NCI-H146 (cell line): ENCODE results near the gene TMPRSS6.
"Not testable (repeated sequence)": the region's sequence is repeated elsewhere in the genome, so short reads cannot be mapped to it uniquely, and the experiment has no call there.

ENCODE experiments used
- DNase-seq: peaks from one replicate; lab custom pipeline; 2025; lab: John Stamatoyannopoulos, UW

Gene TMPRSS6

DNA sequence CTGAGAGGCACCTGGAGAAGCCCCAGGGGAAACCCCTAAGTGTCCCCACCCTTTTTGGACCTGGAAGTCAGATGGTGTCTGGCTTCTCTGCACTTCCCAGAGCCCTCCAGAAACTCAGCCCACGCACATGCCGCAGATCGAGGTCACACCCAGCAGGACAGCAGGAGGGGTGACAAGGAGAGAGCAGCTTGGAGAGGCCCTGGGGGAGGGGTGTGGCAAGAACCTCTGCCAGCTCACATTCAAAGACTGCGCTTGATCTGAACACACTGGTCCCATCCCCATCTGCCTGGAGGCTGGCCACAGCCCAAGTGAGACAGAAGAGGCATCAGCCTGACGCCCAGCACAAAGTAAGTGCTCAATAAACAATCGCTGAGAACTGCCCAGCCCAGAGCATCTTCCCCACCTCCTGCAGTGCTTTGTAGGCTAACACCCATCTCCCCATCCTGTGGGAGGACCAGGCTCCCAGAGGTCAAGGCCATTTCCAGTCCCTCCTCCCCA is 21.4 kb downstream of the TMPRSS6 start:
- no peak for DNase-seq

DNA sequence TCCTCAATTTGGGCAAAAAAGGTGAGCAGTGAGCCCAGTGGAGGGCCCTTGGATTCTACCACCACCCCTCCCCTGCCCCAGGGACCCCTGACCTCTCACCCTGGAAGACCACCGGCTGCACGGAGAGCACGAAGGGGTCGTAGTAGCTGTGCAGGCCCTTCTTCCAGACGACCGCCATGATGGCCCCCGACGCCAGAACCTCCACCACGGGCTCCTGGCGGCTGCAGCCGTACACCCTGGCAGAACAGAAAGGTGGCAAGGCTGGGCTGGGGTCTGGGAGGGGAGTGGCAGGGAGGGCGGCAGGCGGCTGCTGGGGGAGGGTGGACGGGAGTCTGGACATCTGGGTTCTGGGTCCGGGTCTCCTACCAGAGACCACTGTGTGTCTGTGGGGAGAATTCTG is 23.3 kb downstream of the TMPRSS6 start:
- no peak for DNase-seq

DNA sequence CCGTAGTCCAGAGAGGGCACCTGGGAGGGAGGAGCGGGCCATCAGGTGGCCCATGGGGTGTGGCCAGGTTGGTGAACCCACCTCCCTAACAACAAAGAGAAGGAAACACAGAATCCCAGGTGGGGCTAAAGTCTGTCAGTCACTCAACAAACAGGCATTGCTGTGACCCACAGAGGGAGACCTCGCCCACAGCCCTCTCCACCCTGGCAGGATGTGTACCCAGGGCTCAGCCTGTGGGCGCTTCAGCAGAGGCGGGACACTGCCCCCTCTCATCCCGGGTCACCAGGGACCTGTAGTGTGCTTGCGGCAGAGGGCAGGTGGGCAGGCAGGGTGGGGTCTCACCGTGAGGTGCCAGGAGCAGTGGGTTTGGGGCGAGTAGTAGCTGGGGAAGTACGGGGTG is 25.1 kb downstream of the TMPRSS6 start:
- no peak for DNase-seq

DNA sequence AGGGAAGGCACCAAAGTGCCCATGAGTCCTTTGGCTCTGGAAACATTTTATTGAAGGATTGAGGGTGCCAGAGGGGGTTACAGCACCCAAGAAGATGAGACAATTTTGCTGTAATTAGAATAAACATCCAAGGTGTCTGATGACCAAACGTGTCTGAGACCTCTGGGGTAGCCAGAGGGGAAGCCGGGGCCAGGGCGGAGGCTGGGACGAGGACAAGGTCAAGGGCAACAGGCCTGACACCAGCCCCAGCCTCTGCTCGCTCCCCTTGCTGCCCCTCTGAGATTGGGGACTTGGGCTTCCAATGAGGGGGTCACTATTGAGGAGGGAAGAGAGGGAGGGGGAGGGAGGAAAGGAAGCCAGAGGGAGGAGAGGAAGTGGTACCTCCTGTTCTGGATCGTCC is 25.6 kb downstream of the TMPRSS6 start:
- DNase-seq: no peak

DNA sequence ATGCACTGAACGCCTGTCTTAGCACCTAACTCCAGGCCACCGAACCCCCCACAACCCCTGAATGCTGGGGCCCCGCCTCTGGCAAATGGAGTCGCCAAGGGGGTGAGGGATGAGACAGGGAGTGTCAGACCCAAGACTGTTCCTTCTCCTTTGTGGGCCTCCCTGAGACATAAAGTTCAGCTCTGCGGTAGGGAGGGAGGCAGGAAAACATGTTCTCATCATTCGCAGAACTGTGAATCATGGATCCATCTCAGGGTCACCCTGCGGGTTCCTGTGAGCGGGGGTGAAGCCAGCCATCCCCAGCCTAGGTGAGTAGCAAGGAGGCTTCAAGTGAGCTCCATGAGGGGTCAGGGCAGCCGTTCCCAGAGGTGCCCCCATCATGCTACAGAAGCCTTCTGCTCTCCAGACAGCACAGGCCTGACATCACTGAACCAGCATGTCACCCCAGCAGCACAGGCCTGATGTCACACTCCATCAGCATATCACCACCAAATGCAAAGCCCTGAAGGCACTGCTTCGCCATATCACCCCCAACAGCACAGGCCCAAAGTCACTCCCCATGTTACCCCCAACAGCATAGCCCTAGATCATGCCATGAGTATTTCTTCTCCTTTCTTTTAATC is 27.2 kb downstream of the TMPRSS6 start:
- no peak for DNase-seq

DNA sequence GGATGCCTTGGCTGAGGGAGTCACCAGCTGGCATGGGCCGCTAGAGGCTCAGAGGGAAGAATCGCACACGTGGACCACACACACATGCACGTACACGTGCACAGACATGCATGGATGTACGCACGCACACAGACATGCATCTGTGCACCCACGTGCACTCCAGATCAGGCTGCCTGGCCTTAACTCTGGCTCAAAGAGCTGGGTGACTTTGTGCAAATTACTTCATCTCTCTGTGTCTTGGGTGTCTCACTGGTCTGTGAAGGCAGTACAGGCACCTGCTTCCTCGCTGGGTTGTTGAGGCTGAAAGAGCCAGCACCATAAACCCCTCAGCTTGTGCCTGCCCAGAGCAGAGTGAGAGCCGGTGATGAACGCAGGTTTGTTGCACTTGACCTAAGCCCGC is 28.7 kb downstream of the TMPRSS6 start:
- DNase-seq: no peak

DNA sequence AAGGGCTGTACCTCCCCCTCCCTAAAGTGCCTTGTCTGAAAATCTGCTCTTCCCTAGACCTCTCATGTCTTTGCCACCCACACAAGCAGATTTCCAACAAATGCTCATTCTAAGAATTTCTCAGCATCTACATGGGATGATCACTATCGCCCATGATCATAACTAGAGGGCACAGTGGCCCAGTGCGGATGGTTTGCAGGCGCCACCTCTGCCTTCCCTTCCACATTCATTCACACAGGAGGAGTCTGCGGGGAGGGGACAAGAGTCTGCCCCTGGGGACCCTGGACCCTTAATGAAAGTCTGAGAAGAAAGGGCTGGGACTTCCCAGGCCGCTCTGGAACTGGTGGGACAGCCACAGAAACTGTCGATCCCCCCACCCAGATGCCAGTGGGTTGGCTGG is 29.1 kb downstream of the TMPRSS6 start:
- no peak for DNase-seq

DNA sequence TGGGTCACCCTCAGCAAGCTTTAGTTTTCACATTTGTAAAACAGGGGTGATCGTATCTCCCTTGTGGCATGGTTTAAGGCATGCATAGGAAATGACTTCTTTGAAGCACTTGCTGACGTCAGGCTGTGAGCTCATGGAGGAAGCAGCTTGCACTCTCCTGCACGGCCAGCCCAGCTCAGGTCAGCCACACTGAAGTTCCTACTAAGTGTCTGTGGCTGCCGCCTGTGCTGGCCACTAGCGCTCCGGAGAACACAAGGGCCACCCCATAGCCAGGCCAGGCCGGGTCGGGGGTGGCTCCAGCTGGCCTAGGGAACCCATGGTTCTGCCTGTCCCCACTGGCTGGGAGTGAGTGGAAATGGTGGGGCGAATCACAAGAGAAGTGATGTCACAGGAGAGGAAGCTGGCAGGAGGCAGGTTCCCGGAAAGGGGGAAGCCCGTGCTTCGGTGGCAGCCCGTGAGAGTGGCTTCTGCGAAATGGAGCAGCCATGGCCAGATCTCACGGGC is 29.8 kb downstream of the TMPRSS6 start:
- no peak for DNase-seq

DNA sequence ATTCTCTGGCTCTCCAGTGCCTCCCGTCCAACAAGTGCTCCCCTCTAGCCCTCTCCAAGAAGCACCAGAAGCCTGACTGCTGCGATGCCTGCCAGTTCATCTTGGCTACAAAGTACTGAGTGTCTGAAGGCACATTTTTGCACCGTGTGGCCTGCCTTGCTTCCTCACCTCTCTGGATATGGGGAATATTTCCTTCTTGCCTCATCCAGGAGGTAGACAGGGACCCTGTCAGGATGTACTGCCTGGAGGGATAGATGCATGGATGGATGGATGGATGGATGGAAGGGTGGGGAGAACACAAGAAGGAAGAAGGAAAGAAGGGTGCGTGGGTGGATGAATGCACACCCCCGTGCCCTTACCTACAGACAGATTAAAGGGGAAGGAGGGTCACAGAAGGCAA is 30.4 kb downstream of the TMPRSS6 start:
- DNase-seq: no peak

DNA sequence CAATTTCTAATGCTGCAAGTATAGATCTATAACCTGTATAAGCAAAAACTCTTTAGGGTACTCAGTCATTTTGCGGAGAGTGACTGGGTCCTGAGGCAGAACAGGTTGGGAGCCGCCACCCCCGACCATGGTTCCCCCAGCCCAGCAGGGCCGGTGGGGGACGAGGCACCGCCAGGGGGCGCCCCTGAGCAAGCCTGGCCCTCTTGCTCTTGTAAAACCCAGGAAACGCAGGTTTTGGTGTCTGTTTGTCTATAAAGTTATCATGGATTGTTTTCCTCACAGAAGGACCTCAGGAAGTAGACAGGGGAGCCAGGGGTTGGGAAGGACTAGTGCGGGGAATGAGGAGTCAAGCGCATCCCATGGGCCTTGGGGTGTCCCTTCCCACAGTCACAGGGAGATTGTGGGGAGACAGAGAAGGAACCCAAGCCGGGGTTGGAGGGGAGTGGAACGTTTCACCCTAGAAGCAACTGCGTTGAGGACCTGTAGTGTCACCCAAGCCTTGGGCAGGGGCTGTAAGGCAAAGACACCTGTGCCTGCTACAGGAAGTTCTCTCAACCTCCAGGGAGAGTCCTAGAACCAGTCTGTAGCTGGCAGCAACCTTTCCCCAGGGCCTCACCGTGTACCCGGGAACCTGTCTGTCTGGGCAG is 31.6 kb downstream of the TMPRSS6 start:
- DNase-seq: peak; percentile 1

DNA sequence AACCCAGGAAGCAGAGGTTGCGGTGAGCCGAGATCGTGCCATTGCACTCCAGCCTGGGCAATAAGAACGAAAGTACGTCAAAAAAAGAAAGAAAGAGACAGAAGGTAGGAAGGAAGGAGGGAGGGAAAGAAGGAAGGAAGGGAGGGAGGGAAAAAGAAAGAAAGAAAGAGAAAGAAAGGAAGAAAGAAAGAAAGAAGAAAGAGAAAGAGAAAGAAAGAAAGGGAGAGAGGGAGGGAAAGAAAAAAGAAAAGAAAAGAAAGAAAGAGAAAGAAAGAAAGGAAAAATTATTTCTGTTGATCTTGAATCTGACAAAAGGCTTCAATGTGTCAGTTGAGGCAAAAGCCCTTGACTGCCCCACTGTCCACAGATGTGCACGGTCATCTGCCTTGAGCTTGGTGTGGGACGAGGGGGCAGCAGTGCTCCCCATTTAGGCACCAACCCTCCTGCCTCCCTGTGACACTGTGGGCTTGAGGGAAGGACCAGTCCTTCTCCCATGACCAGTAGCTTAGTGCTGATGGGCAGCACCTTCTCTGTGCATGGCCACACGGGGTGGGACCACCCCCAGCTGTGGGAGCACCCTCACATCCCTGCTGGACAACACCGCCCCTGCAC is 33.6 kb downstream of the TMPRSS6 start:
- DNase-seq: no peak

DNA sequence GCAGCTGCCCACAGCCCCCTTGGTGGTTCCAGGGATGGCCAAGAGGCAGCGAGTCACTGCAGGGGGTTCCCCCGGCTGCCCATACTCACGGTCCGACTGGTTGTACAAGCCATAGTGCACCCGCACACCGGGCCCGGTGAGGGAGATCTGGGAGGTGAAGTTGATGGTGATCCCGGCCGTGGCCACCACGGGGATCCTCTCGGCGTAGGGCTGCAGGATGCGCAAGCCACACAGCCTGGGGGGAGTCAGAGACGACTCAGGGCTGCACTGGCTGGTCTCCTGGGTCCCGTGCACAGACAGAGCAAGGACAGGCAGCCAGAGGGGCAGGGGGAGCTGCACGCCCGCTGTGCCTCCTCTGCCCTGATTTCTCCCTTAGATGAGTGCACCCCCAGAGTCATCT is 34.5 kb downstream of the TMPRSS6 start:
- DNase-seq: no peak

DNA sequence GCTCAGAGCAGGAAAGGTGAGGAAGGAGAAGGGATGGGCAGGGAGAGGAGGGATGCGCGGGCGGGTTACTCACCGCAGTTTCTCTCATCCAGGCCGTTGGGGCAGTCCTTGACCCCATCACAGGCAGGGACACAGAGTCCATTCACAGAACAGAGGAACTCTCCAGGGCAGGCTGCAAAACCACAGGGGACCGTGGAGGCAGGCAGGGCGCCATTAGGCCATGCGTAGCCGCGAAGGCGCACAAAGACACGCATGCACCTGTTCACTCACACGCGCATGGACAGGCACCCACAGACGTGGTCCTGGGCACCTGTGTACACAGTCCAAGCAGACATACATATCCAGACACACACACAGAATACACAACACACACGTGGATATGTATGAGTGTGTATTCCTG is 35.0 kb downstream of the TMPRSS6 start:
- peak; percentile 28 for DNase-seq

DNA sequence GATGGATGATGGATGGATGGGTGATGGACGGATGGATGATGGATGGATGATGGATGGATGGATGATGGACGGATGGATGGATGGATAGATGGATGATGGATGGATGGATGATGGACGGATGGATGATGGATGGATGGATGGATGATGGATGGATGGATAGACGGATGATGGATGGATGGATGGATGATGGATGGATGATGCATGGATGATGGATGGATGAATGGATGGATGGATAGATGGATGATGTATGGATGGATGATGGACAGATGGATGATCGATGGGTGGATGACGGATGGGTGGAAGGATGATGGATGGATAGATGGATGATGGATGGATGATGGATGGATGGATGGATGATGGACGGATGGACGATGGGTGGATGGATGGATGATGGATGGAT is 36.8 kb downstream of the TMPRSS6 start:
- no peak for DNase-seq

DNA sequence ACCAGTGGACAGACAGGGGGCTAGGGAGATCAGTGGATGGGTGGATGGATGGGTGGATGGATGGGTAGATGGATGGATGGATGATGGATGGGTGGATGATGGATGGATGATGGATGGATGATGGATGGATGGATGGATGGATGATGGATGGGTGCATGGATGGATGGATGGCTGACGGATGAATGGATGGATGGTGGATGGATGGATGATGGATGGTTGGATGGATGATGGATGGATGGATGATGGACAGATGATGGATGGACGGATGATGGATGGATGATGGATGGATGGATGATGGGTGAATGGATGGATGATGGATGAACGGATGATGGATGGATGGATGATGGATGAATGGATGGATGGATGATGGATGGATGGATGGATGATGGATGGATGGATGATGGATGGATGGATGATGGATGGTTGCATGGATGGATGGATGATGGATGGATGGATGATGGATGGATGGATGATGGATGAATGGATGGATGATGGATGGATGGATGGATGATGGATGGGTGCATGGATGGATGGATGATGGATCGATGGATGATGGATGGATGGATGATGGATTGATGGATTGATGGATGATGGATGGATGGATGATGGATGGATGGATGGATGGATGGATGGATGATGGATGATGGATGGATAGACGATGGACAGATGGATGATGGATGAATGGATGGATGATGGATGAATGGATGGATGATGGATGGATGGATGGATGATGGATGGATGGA is 37.5 kb downstream of the TMPRSS6 start:
- not testable (repeated sequence) for DNase-seq

DNA sequence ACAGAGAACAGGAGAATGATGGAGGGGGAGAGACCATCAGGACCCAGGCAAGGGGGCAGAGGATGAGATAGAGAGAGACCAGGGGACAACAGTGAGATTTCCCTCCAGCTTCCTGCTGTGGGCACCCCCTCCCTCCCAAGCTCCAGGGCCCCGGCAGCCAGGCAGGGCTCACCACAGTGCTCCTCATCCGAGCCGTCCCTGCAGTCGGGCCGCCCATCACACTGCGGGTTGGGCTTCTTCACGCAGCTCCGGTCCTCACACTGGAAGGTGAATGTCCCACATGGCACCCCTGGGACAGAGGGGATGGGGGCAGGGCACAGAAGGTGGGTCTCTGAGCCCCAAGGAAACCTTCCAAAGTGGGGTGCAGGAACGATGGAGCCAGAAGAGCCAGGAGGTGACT is 38.8 kb downstream of the TMPRSS6 start:
- no peak for DNase-seq

DNA sequence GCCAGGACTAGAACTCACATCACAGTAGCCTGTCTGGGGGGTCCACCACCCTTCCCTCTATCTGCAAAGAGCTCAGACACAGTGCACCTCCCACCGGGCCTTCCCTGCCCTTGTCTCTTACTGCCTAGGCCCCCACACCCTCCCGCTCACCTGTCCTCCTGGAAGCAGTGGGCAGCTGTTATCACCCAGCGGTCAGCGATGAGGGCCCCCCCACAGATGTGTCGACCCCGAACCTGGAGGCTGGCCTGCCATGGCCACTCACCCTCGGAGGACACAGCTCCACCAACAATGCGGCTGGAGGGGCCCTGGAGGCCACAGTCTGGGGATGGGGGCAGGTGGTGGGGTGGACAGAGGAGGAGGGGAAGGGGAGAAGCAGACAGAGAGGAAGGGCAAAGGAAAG is 39.2 kb downstream of the TMPRSS6 start:
- no peak for DNase-seq

DNA sequence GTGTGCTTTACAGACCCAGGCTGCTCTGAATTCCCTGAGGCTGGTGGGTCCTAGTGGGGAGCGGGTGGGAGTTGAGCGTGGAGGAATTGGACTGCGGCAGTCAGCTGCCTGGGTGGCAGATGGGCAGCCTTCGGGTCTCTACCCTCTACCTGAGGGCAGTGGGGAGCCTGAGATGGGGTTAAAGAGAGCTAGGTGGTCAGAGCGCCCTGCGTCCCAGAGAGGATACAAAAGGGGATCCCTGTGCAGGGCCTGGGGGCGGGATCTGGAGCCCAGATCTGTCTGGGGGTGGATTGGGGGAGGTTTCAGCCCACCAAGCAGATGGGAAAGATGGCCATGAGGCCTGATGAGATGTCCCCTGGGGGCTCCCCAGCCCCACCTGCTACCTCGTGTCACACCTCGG is 39.8 kb downstream of the TMPRSS6 start:
- DNase-seq: no peak

DNA sequence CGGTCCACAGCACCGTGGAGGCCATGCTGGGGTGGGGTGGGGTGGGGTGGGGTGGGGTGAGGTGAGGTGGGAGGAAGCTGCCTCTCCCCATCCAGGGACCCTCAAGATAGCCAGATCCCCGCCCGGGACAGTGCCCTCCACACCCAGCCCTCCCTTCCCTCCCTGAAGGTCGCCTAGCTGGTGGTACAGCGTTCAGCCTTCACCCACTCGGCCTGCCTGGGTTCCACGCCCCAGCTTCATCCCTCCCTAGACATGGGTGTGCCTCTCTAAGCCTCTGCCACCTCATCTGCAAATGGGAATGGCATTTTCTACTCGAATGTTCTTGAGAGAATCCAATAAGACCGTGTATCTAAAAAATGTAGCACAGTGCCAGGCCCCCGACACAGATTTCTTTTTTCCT is 40.2 kb downstream of the TMPRSS6 start:
- no peak for DNase-seq

DNA sequence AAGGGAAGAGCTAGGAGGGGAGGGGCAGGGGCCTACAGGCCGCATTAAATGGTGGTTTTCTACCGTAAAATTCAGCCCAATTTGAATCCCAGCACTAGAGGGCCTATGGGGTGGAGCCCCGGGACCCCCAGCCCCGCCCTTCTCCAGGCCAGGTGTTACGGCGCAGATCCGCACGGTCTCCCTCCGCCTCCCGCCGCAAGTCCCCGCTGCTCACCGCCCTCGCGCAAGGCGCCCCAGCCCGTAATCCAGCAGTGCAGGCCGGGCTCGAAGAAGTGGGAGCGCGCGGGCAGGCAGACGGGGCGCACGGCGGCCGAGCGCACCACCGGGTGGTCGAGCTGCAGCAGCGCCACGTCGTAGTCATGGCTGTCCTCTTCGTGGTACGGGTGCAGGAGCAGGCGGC is 40.7 kb downstream of the TMPRSS6 start:
- peak; percentile 12 for DNase-seq

DNA sequence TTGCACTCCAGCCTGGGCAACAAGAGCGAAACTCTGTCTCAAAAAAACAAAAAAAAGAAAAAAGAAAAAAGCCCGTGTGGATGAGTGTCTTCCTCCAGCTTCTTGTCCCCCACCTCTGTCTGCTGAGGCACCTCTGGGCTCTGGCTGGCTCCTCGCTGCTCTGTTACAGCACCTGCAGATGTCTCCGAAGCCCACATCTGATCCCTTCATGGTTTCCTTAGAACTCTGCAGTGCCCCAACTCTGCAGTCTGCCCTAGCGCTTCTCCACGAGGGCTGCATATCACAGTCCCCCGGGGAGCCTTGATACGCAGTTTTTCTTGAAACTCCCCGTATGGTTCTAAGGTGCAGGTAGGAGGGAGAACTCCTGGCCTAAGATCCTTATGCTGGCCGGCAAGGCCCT is 42.1 kb downstream of the TMPRSS6 start:
- DNase-seq: no peak

DNA sequence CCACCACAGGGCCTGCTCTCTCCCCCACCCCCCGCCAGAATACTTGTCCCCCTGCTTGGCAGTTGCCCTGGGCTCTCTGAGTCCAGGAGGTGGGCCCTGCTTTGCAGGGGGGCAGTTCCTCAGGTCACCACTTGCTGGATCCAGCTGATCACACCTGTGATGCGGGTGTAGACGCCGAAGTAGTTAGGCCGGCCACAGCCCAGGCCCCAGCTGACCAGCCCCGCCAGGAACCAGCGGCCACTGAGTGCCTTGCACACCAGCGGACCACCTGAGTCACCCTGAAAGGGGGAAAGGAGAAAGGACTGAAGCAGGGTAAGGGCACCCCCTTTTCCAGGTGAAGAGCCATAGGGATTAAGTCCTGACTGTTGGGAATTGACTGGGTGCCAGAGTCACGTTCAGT is 43.6 kb downstream of the TMPRSS6 start:
- DNase-seq: no peak

DNA sequence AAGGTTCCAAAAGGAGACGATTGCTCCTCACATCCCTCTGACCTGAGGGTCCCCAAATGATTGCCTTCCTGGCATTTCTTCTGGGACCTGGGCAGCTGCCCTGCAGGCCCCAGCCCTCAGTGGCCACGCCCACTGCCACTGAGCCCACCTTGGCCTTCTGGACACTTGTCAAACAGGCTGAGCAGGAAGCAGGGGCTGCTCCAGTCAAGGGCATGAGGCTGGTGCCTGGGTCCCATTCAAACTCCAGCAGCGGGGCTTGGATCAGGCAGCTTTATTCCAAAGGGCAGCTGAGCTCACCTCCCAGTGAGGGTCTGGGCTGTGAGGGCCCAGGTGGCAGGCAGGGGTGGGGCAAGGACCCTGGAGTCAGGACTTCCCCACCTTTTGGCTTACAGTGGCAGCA is 44.3 kb downstream of the TMPRSS6 start:
- no peak for DNase-seq
